Esophagus squamous epithelium (tissue), 5 donors: ENCODE measurements around the gene B3GALT5. TPM values are rescaled to one million over a fixed set of nuclear protein-coding genes. Genes with fewer than 3 reads are reported as not detected.
A peak's percentile ranks its signal among the peaks of the same experiment; 100 is the strongest.

Source experiments
- DNase-seq: peaks from one replicate; lab custom pipeline; 2025; lab: John Stamatoyannopoulos, UW
- H3K27ac ChIP-seq, 4 donors: fragments of 200-600 bp; sonication (generic); one replicate each; pipeline ENCODE4 v1.5.1; 2016 to 2019; ENCODE audit warnings: mild to moderate bottlenecking in 1 of 4
- H3K27me3 ChIP-seq, 4 donors: fragments of 200-600 bp; sonication (generic); 1 replicate in 3 of 4; 2 replicates in 1 of 4; pipeline versions ENCODE4 v1.5.1 to v1.6.0; 2017 to 2021; ENCODE audit warnings: antibody characterized with exemption in 1 of 4
- H3K36me3 ChIP-seq, 3 donors: fragments of 200-600 bp; sonication (generic); one replicate each; pipeline ENCODE4 v1.5.1; 2016 to 2019
- H3K4me1 ChIP-seq, 3 donors: fragments of 200-600 bp; sonication (generic); one replicate each; pipeline ENCODE4 v1.5.1; 2017 to 2019
- H3K4me3 ChIP-seq, 4 donors: fragments of 200-600 bp; sonication (generic); 1 replicate in 3 of 4; 2 replicates in 1 of 4; pipeline ENCODE4 v1.5.1; 2016 to 2019; ENCODE audit warnings: mild to moderate bottlenecking in 2 of 4, moderate library complexity in 1 of 4
- H3K9me3 ChIP-seq, 3 donors: fragments of 200-600 bp; sonication (generic); one replicate each; pipeline ENCODE4 v1.5.1; 2016 to 2019
- CTCF ChIP-seq, 6 experiments: fragments of 450-650 bp in 4 of 6; fragments of 200-600 bp in 2 of 6; sonication (generic) in 2 of 6; IDR thresholded peaks; one replicate each; pipeline ENCODE4 v1.5.1; 2016 to 2019; ENCODE audit warnings: antibody characterized with exemption in 6 of 6, mild to moderate bottlenecking in 4 of 6, moderate library complexity in 4 of 6
- POLR2A ChIP-seq, 4 donors: fragments of 450-650 bp; IDR thresholded peaks; one replicate each; pipeline ENCODE4 v1.6.1; 2017; ENCODE audit warnings: antibody characterized with exemption in 4 of 4, mild to moderate bottlenecking in 4 of 4, moderate library complexity in 3 of 4
- WGBS, 2 donors: methylation state at CpG; one replicate each; pipeline ENCODE4 v1.1.5; 2018; 5-methylcytosine and 5-hydroxymethylcytosine counted together
- intact Hi-C: fragments of 100-400 bp; cut with DNase I; formaldehyde crosslinking; loops from one replicate; pipeline ENCODE4 v1.15.0; 2022
- total RNA-seq, 4 donors: library from RNA; depleted of rRNA; stranded (reverse); fragments of >200 nt; gene quantifications; one replicate each; pipeline ENCODE4 v1.1.0, GENCODE V29; 2016
- donor health status: DM: yes; HTN: yes; CAD: no.

Gene B3GALT5
- total RNA-seq, 4 donors from 2014 or later: 0.19 to 2.6 (median 0.64) TPM

- WGBS, 2 donors: 84 to 85% methylated on average over 6 to 7 of the region's 7 CpGs
- H3K27ac ChIP-seq: no peak overlapping the region
- TF ChIP-seq POLR2A (IDR thresholded peaks at IDR 0.05): no peak
- TF ChIP-seq CTCF (IDR thresholded peaks at IDR 0.05): no peak
- no peaks in the 10 kb centered on the region for H3K4me1 ChIP-seq
- H3K4me3 ChIP-seq: no peak overlapping the region
- DNase-seq: no peak
- intact Hi-C loops: loop anchor here (5.0 kb wide), 1 partner anchor 187 kb away; no protein-coding TSS in a partner anchor
- H3K27me3 ChIP-seq: peaks cover 0 to 6% (median 0%) of the 10 kb centered on the region in 4 donors
- H3K9me3 ChIP-seq: no peaks in the 10 kb centered on the region
- no peaks in the 10 kb centered on the region for H3K36me3 ChIP-seq
These were observed 101.2 kb downstream of the B3GALT5 start for GRCh38 chr21:39713905-39714304.

GRCh38 chr21:39714331-39714730 is 101.6 kb downstream of the B3GALT5 start:
- WGBS, 2 donors: 64 to 77% methylated on average over 1 of the region's 1 CpG
- Histone ChIP-seq H3K36me3 (no peaks in the 10 kb centered on the region), H3K9me3 (no peaks in the 10 kb centered on the region), H3K4me3 (no peak overlapping the region), H3K4me1 (no peaks in the 10 kb centered on the region), H3K27ac (no peak overlapping the region), H3K27me3 (peaks cover 0 to 6% (median 0%) of the 10 kb centered on the region in 4 donors)
- no peak for TF ChIP-seq POLR2A (IDR thresholded peaks at IDR 0.05)
- TF ChIP-seq CTCF (IDR thresholded peaks at IDR 0.05): no peak
- DNase-seq: no peak
- intact Hi-C loops: loop anchor here (5.0 kb wide), 1 partner anchor 187 kb away; no protein-coding TSS in a partner anchor

GRCh38 chr21:39715804-39716397 is 103.2 kb downstream of the B3GALT5 start:
- no peaks in the 10 kb centered on the region for H3K36me3 ChIP-seq
- no peaks in the 10 kb centered on the region for H3K4me1 ChIP-seq
- intact Hi-C loops: loop anchor here (5.0 kb wide), 1 partner anchor 199 kb away; no protein-coding TSS in a partner anchor
- H3K9me3 ChIP-seq: no peaks in the 10 kb centered on the region
- 29 to 30% methylated on average over 10 of the region's 10 CpGs for WGBS, 2 donors
- DNase-seq: no peak
- no peak overlapping the region for H3K4me3 ChIP-seq
- TF ChIP-seq POLR2A (IDR thresholded peaks at IDR 0.05): no peak
- peak; percentile 26 to 61 (median 56) for TF ChIP-seq CTCF (IDR thresholded peaks at IDR 0.05)
- H3K27ac ChIP-seq: no peak overlapping the region
- H3K27me3 ChIP-seq: peaks cover 0 to 6% (median 0%) of the 10 kb centered on the region in 4 donors

GRCh38 chr21:39720126-39720778 is 107.5 kb downstream of the B3GALT5 start:
- H3K27me3 ChIP-seq: no peaks in the 10 kb centered on the region
- no peak overlapping the region for H3K27ac ChIP-seq
- no peak for DNase-seq
- 73 to 79% methylated on average over 5 of the region's 5 CpGs for WGBS, 2 donors
- intact Hi-C loops: no loop called here
- H3K36me3 ChIP-seq: no peaks in the 10 kb centered on the region
- H3K9me3 ChIP-seq: no peaks in the 10 kb centered on the region
- H3K4me3 ChIP-seq: no peak overlapping the region
- no peaks in the 10 kb centered on the region for H3K4me1 ChIP-seq
- TF ChIP-seq CTCF (IDR thresholded peaks at IDR 0.05): no peak
- TF ChIP-seq POLR2A (IDR thresholded peaks at IDR 0.05): no peak

GRCh38 chr21:39721885-39722284 is 109.1 kb downstream of the B3GALT5 start:
- intact Hi-C loops: no loop called here
- Histone ChIP-seq H3K9me3 (no peaks in the 10 kb centered on the region), H3K27me3 (no peaks in the 10 kb centered on the region), H3K36me3 (no peaks in the 10 kb centered on the region), H3K4me1 (no peaks in the 10 kb centered on the region), H3K4me3 (no peak overlapping the region), H3K27ac (no peak overlapping the region)
- 90 to 100% methylated on average over 1 of the region's 1 CpG for WGBS, 2 donors
- no peak for DNase-seq
- TF ChIP-seq CTCF (IDR thresholded peaks at IDR 0.05): no peak
- no peak for TF ChIP-seq POLR2A (IDR thresholded peaks at IDR 0.05)
